HEK293T (cell line): Measurements from ENCODE around the gene POLR2L.
A peak's percentile ranks its signal among the peaks of the same experiment; 100 is the strongest.

Source experiments
- CTCF ChIA-PET: fragments of 350-600 bp; formaldehyde crosslinking; extraction: SDS; loops from one replicate; lab custom pipeline; 2021; ENCODE audit warnings: antibody characterized with exemption, inconsistent platforms; lab: Yijun Ruan, JAX
- POLR2A ChIA-PET: fragments of 350-600 bp; formaldehyde crosslinking; extraction: SDS; loops from one replicate; lab custom pipeline; 2020; ENCODE audit warnings: antibody characterized with exemption, inconsistent platforms; lab: Yijun Ruan, JAX
- DNase-seq: peaks from one replicate; pipeline ENCODE4 v3.0.0; 2012; ENCODE audit warnings: mixed read lengths; ENCODE audit errors: extremely low spot score
- ARNT ChIP-seq: fragments of 450-650 bp; IDR thresholded peaks from 2 replicates; pipeline ENCODE4 v1.6.1; 2017; ENCODE audit warnings: mild to moderate bottlenecking
- BHLHE40 ChIP-seq: fragments of 450-650 bp; IDR thresholded peaks from 2 replicates; pipeline ENCODE4 v1.6.1; 2016; ENCODE audit warnings: mild to moderate bottlenecking, moderate library complexity, borderline replicate concordance
- CTBP1 ChIP-seq: fragments of 450-650 bp; IDR thresholded peaks from 2 replicates; pipeline ENCODE4 v1.6.1; 2016; ENCODE audit warnings: borderline replicate concordance
- ELF4 ChIP-seq: fragments of 450-650 bp; IDR thresholded peaks from 2 replicates; pipeline ENCODE4 v1.6.1; 2017; ENCODE audit warnings: antibody characterized with exemption
- FOXA1 ChIP-seq: fragments of 450-650 bp; IDR thresholded peaks from 2 replicates; pipeline ENCODE4 v1.6.1; 2016; ENCODE audit warnings: mild to moderate bottlenecking
- FOXK2 ChIP-seq: fragments of 450-650 bp; IDR thresholded peaks from 2 replicates; pipeline ENCODE4 v1.6.1; 2016; ENCODE audit warnings: mild to moderate bottlenecking
- FOXM1 ChIP-seq: fragments of 450-650 bp; IDR thresholded peaks from 2 replicates; pipeline ENCODE4 v1.6.1; 2017; ENCODE audit warnings: mild to moderate bottlenecking, borderline replicate concordance
- HDGF ChIP-seq: fragments of 450-650 bp; IDR thresholded peaks from 2 replicates; pipeline ENCODE4 v1.6.1; 2017; ENCODE audit warnings: antibody characterized with exemption, borderline replicate concordance
- L3MBTL2 ChIP-seq: fragments of 450-650 bp; conservative IDR thresholded peaks from 2 replicates; pipeline ENCODE4 v1.6.1; 2016; ENCODE audit warnings: mild to moderate bottlenecking
- LEF1 ChIP-seq: fragments of 450-650 bp; IDR thresholded peaks from 2 replicates; pipeline ENCODE4 v1.6.1; 2017; ENCODE audit warnings: mild to moderate bottlenecking, borderline replicate concordance
- NFRKB ChIP-seq: fragments of 450-650 bp; IDR thresholded peaks from 2 replicates; pipeline ENCODE4 v1.6.1; 2016; ENCODE audit warnings: mild to moderate bottlenecking, moderate library complexity
- PKNOX1 ChIP-seq: fragments of 450-650 bp; IDR thresholded peaks from 2 replicates; pipeline ENCODE4 v1.6.1; 2016
- SP1 ChIP-seq: fragments of 450-650 bp; IDR thresholded peaks from 2 replicates; pipeline ENCODE4 v1.6.1; 2017
- SUZ12 ChIP-seq: fragments of 450-650 bp; IDR thresholded peaks from 2 replicates; pipeline ENCODE4 v1.6.1; 2016; ENCODE audit warnings: mild to moderate bottlenecking
- TARDBP ChIP-seq: fragments of 450-650 bp; IDR thresholded peaks from 2 replicates; pipeline ENCODE4 v1.6.1; 2016
- ZNF384 ChIP-seq: fragments of 450-650 bp; IDR thresholded peaks from 2 replicates; pipeline ENCODE4 v1.6.1; 2016

Gene POLR2L

GRCh38 chr11:789943-790342 is 52.4 kb downstream of the POLR2L start, which contains the start of gene CEND1:
Gene CEND1, minus strand, starts transcription at chr11:790090. Its CDS starts 1,514 bp downstream, at chr11:788576.
- peak; percentile 48 for DNase-seq
- CTCF ChIA-PET: interaction anchor here (0.5 kb wide), 1 partner anchor 12 kb away, joined by 3 read pairs; no protein-coding TSS in a partner anchor
- POLR2A ChIA-PET: interaction anchor here (0.6 to 1.2 kb wide), 2 partner anchors 13 to 16 kb away, joined by 3 to 5 read pairs; no protein-coding TSS in a partner anchor
- no peak for TF ChIP-seq SUZ12
- no peak for TF ChIP-seq LEF1
- no peak for TF ChIP-seq PKNOX1
- no peak for TF ChIP-seq L3MBTL2
- no peak for TF ChIP-seq NFRKB
- TF ChIP-seq SP1: no peak
- TF ChIP-seq FOXA1: no peak
- no peak; the same call in 1 of the 2 replicates for TF ChIP-seq CTBP1
- no peak for TF ChIP-seq BHLHE40
- no peak for TF ChIP-seq FOXK2
- TF ChIP-seq HDGF: no peak
- no peak for TF ChIP-seq ARNT
- no peak for TF ChIP-seq ELF4
- TF ChIP-seq ZNF384: no peak
- no peak for TF ChIP-seq TARDBP
- TF ChIP-seq FOXM1: no peak
